GM21447 (cell line): Measurements from ENCODE around the gene SAP25.
A peak's percentile ranks its signal among the peaks of the same experiment; 100 is the strongest.
"Not testable (repeated sequence)": the region's sequence is repeated elsewhere in the genome, so short reads cannot be mapped to it uniquely, and the experiment has no call there.

Source experiments
- ATAC-seq: cut with Tn5 transposase; IDR thresholded peaks from one replicate; pipeline ENCODE4 v1.9.1; 2021; ENCODE audit not compliant: unreplicated experiment

SAP25 gene

DNA sequence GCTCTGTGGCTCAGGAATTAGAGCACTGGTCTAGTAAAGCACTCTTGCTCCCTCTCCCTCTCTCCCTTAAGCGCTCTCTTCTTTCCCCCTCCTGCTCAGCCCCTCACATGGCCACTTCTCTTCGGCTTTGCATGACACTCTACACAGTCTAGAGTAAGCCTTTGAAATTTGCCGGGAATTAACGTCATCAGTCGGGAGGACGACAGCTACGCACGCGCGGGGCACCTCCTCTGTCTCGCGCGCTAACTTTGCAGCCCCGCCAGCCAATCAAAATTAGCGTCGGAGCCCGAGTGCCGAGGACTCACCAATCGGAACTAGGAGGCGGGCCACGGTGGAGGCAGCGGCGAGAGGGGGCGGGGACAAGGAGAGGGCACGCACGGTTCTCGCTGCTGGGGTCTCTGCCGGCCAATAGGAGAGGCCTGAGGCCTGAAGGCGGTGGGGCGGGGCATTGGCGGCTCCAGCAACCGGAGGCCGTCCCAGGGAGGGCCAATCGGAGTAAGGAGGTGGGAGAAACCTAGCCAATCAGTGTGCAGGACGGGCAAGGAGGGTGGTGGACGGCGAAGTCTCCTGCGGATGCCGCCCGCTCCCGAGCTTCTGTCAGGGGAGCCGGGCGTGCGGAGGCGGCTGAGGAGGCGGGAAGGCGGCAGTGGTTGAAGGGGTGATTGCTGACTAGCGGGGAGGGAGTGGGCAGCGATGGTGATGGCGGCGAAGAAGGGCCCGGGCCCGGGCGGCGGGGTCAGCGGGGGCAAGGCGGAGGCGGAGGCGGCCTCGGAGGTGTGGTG, 34.9 kb downstream of the SAP25 start, which contains the start of gene AGFG2:
Gene AGFG2 (plus strand): TSS at position 550 of the 782 bp plus-strand sequence. CDS start 144 bp downstream, at position 694.
- ATAC-seq: peak; percentile 96

DNA sequence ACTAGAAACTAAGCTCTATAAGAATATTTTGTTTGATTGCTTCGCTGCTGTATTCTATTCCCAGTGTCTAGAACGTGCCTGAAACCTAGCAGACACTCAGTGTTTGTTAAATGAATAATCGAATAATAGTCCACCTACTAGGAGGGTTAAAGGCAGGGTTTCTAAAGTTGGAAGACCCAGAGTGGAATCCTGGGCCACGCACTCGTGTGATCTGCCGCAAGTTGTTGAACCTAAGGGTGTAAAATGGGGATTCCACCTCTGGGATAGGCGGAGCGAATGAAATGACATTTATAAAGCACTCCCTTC, 35.4 kb downstream of the SAP25 start:
- ATAC-seq: no peak

DNA sequence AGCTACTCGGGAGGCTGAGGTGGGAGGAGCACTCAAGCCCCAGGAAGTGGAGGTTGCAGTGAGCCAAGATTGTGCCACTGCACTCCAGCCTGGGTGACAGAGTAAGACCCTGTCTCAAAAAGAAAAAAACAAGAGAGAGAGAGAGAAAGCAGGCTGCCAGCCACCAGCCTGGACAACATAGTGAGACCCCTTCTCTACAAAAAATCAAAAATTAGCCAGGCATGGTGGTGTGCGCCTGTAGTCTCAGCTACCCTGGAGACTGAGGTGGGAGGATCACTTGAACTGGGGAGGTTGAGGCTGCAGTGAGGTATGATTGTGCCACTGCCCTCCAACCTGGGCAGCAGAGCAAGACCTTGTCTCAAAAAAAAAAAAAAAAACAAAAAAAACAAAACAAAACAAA, 37.0 kb downstream of the SAP25 start:
- ATAC-seq: not testable (repeated sequence)

DNA sequence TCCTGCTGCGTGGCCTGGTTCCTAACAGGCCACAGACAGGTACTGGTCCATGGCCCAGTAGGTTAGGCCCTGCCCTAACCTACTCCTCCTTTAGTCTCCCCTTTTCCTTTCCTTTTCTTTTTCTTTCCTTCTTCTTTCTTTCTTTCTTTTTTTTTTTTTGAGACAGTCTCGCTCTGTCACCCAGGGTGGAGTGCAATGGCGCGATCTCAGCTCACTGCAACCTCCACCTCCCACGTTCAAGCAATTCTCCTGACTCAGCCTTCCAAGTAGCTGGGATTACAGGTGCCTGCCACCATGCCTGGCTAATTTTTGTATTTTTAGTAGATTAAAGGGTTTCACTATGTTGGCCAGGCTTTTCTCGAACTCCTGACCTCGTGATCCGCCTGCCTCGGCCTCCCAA, 37.7 kb downstream of the SAP25 start:
- ATAC-seq: not testable (repeated sequence)

DNA sequence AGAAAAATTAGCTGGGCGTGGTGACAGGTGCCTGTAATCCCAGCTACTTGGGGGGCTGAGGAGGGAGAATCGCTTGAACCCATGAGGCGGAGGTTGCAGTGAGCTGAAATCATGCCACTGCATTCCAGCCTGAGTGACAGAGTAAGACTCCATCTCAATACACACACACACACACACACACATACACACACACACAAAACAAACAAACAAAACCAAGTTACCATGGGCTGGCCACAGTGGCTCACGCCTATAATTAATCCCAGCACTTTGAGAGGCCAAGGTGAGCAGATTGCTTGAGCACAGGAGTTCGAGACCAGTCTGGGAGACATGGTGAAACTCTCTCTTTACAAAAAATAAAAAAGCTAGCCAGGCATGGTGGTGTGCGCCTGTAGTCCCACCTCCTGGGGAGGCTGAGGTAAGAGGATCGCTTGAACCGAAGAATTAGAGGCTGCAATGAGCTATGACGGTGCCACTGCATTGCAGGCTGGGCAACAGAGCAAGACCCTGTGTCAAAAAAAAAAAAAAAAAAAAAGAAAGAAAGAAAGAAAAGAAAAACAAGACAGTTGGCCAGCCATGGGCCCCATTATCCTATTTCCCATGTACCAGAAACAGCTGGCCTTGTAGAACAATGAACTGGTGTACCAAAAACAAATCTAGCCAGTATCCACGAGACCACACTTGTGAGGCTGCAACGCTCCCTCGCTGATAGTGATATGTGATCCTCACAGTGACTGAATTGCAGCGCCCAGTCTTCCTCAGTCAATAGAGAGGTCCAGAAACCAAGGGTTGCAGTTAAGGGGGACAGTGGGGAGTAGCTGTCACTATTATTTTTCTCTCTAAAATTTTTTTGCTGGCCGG, 41.3 kb downstream of the SAP25 start:
- no peak for ATAC-seq

DNA sequence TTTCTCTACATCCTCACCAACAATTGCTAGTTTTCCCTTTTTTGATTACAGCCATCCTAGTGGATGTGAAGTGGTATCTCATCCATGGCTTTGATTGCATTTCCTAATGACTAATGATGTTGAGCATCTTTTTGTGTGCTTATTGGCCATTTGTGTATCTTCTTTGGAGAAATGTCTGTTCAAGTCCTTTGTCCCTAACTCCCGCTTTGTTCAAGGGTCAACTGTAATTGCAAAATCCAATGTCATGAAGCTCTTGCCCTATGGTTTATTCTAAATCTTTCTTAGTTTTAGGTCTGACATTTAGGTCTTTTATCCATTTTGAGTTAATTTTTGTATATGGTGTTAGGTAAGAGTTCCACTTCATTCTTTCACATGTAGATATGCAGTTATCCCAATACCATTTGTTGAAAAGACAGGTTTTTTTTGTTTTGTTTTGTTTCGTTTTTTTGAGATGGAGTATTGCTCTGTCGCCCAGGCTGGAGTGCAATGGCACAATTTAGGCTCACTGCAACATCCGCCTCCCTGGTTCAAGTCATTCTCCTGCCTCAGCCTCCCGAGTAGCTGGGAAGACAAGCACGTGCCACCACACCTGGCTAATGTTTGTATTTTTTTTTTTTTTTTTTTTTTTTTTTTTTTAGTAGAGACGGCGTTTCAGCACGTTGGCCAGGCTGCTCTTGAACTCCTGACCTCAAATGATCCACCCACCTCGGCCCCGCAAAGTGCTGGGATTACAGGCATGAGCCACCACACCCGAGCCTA, 45.4 kb downstream of the SAP25 start:
- ATAC-seq: not testable (repeated sequence)

DNA sequence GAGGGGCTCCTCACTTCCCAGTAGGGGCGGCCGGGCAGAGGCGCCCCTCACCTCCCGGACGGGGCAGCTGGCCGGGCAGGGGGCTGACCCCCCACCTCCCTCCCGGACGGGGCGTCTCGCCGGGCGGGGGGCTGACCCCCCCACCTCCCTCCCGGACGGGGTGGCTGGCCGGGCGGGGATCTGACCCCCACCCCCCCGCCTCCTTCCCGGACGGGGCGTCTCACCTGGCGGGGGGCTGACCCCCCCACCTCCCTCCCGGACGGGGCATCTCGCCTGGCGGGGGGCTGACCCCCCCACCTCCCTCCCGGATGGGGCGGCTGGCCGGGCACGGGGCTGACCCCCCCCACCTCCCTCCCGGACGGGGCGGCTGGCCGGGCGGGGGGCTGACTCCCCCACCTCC, 50.5 kb downstream of the SAP25 start:
- ATAC-seq: not testable (repeated sequence)
